Neuronal stem cell (in vitro differentiated cells): Measurements from ENCODE around the gene MAGEB10.

Experiments
- DNase-seq: peaks from one replicate; pipeline ENCODE4 v3.0.0-alpha.2; 2013; ENCODE audit warnings: low spot score
- H2AFZ ChIP-seq: one replicate; pipeline ENCODE4 v1.6.1; 2013; ENCODE audit warnings: mild to moderate bottlenecking, low read length, inconsistent platforms
- H2AK5ac ChIP-seq: 2 replicates; pipeline ENCODE4 v1.6.1; 2013; ENCODE audit warnings: low read depth, mild to moderate bottlenecking, inconsistent platforms, low read length, moderate library complexity, mixed read lengths
- H2BK120ac ChIP-seq: 2 replicates; pipeline ENCODE4 v1.6.1; 2013; ENCODE audit warnings: low read depth, mild to moderate bottlenecking, inconsistent platforms, low read length, moderate library complexity, mixed read lengths
- H2BK12ac ChIP-seq: one replicate; pipeline ENCODE4 v1.6.1; 2013; ENCODE audit warnings: low read length, inconsistent platforms
- H2BK15ac ChIP-seq: 2 replicates; pipeline ENCODE4 v1.6.1; 2013; ENCODE audit warnings: mild to moderate bottlenecking, low read length, inconsistent platforms, mixed read lengths
- H2BK5ac ChIP-seq: one replicate; pipeline ENCODE4 v1.6.1; 2013; ENCODE audit warnings: inconsistent platforms, mild to moderate bottlenecking, low read length, moderate library complexity
- H3K14ac ChIP-seq: one replicate; pipeline ENCODE4 v1.6.1; 2013; ENCODE audit warnings: low read length, inconsistent platforms
- H3K18ac ChIP-seq: 2 replicates; pipeline ENCODE4 v1.6.1; 2013; ENCODE audit warnings: low read length, inconsistent platforms
- H3K23ac ChIP-seq: 2 replicates; pipeline ENCODE4 v1.6.1; 2013; ENCODE audit warnings: low read depth, mild to moderate bottlenecking, mixed read lengths, low read length, inconsistent platforms; ENCODE audit not compliant: poor library complexity
- H3K27ac ChIP-seq: replicated peaks from 3 replicates; pipeline ENCODE4 v1.5.1; 2013; ENCODE audit warnings: low read length, inconsistent platforms
- H3K27me3 ChIP-seq, 3 experiments: 2 replicates each; pipeline ENCODE4 v1.6.1; 2013; ENCODE audit warnings: low read length in 3 of 3, mild to moderate bottlenecking in 2 of 3, inconsistent platforms in 1 of 3, low read depth in 1 of 3, mixed read lengths in 1 of 3, moderate library complexity in 1 of 3; ENCODE audit not compliant: control insufficient read depth in 3 of 3, insufficient read depth in 3 of 3
- H3K36me3 ChIP-seq, 2 donors: replicated peaks in 1 of 2; 2 replicates each; pipeline ENCODE4 v1.6.1; 2013; ENCODE audit warnings: low read length in 2 of 2; ENCODE audit not compliant: control insufficient read depth in 2 of 2, insufficient read depth in 2 of 2
- H3K4ac ChIP-seq: 2 replicates; pipeline ENCODE4 v1.6.1; 2013; ENCODE audit warnings: inconsistent platforms, mild to moderate bottlenecking, low read length, moderate library complexity
- H3K4me1 ChIP-seq, 2 donors: 1 replicate in 1 of 2; 2 replicates in 1 of 2; pipeline ENCODE4 v1.6.1; 2013; ENCODE audit warnings: low read length in 2 of 2, low read depth in 1 of 2; ENCODE audit not compliant: control insufficient read depth in 2 of 2, insufficient read depth in 1 of 2
- H3K4me2 ChIP-seq: one replicate; pipeline ENCODE4 v1.6.1; 2013; ENCODE audit warnings: mild to moderate bottlenecking, low read length, inconsistent platforms; ENCODE audit not compliant: insufficient read depth, poor library complexity, severe bottlenecking
- H3K4me3 ChIP-seq, 2 donors: 2 replicates each; pipeline ENCODE4 v1.5.1; 2013; ENCODE audit warnings: low read length in 2 of 2, mild to moderate bottlenecking in 2 of 2, inconsistent platforms in 1 of 2, moderate library complexity in 1 of 2
- H3K79me1 ChIP-seq: one replicate; pipeline ENCODE4 v1.6.1; 2013; ENCODE audit warnings: low read depth, mild to moderate bottlenecking, inconsistent platforms, low read length, moderate library complexity
- H3K9ac ChIP-seq: one replicate; pipeline ENCODE4 v1.6.1; 2013; ENCODE audit warnings: mild to moderate bottlenecking, low read depth, low read length, inconsistent platforms; ENCODE audit not compliant: poor library complexity
- H3K9me3 ChIP-seq, 2 donors: replicated peaks in 1 of 2; 2 replicates each; pipeline versions ENCODE3 to v1.6.1; 2013; ENCODE audit warnings: low read length in 2 of 2, mild to moderate bottlenecking in 2 of 2, inconsistent platforms in 1 of 2, low read depth in 1 of 2, mixed read lengths in 1 of 2, moderate library complexity in 1 of 2; ENCODE audit not compliant: control insufficient read depth in 2 of 2, insufficient read depth in 1 of 2
- H4K8ac ChIP-seq: one replicate; pipeline ENCODE4 v1.6.1; 2013; ENCODE audit warnings: low read depth, mild to moderate bottlenecking, inconsistent platforms, low read length, moderate library complexity
- H4K91ac ChIP-seq: one replicate; pipeline ENCODE4 v1.6.1; 2013; ENCODE audit warnings: low read length, low read depth, mild to moderate bottlenecking, inconsistent platforms; ENCODE audit not compliant: poor library complexity
- WGBS, 2 donors: extraction: QIAGEN DNeasy Blood & Tissue Kit; methylation state at CpG; one replicate each; pipeline ENCODE4 v1.1.7; 2013; ENCODE audit warnings: missing lambda C conversion rate in 2 of 2, mixed read lengths in 1 of 2; ENCODE audit not compliant: insufficient read length in 2 of 2, insufficient replicate concordance in 1 of 2; ENCODE audit errors: extremely low coverage in 2 of 2; 5-methylcytosine and 5-hydroxymethylcytosine counted together

Gene MAGEB10

GRCh38 chrX:27842859-27843258, 35.1 kb downstream of the MAGEB10 start:
- no peak overlapping the region for H3K14ac ChIP-seq
- no peak overlapping the region for H2AK5ac ChIP-seq
- no peak overlapping the region for H2AFZ ChIP-seq
- no peaks in the 10 kb centered on the region for H3K4me1 ChIP-seq
- no peak overlapping the region for H3K4me3 ChIP-seq
- H3K27me3 ChIP-seq: no peaks in the 10 kb centered on the region
- no peak overlapping the region for H3K9ac ChIP-seq
- no peak for DNase-seq
- H4K8ac ChIP-seq: no peak overlapping the region
- no peak overlapping the region for H2BK120ac ChIP-seq
- H3K18ac ChIP-seq: no peak overlapping the region
- no peak overlapping the region for H3K23ac ChIP-seq
- no peak overlapping the region for H2BK12ac ChIP-seq
- H3K36me3 ChIP-seq: no peaks in the 10 kb centered on the region
- H2BK15ac ChIP-seq: no peak overlapping the region
- no CpG with 5 or more reads among the region's 4 CpGs for WGBS, 2 donors
- H3K4me2 ChIP-seq: no peak overlapping the region
- no peak overlapping the region for H4K91ac ChIP-seq
- no peak overlapping the region for H3K4ac ChIP-seq
- H3K79me1 ChIP-seq: no peaks in the 10 kb centered on the region
- H3K27ac ChIP-seq: no peak overlapping the region
- H3K9me3 ChIP-seq: no peaks in the 10 kb centered on the region
- H2BK5ac ChIP-seq: no peak overlapping the region

- Histone ChIP-seq H2BK12ac (no peak overlapping the region), H2AFZ (no peak overlapping the region), H3K4me2 (no peak overlapping the region), H3K36me3 (no peaks in the 10 kb centered on the region), H3K4me3 (no peak overlapping the region), H3K4ac (no peak overlapping the region), H3K23ac (no peak overlapping the region), H3K9ac (no peak overlapping the region), H2BK15ac (no peak overlapping the region), H3K18ac (no peak overlapping the region), H2AK5ac (no peak overlapping the region), H2BK5ac (no peak overlapping the region), H4K91ac (no peak overlapping the region), H3K79me1 (no peaks in the 10 kb centered on the region), H2BK120ac (no peak overlapping the region), H3K27me3 (no peaks in the 10 kb centered on the region), H3K14ac (no peak overlapping the region), H3K27ac (no peak overlapping the region), H3K9me3 (no peaks in the 10 kb centered on the region), H3K4me1 (no peaks in the 10 kb centered on the region), H4K8ac (no peak overlapping the region)
- no peak for DNase-seq
These were observed 52.5 kb downstream of the MAGEB10 start for GRCh38 chrX:27860337-27860736.

GRCh38 chrX:27863809-27864208, 56.0 kb downstream of the MAGEB10 start:
- Histone ChIP-seq H2BK5ac (no peak overlapping the region), H3K4me2 (no peak overlapping the region), H3K79me1 (no peaks in the 10 kb centered on the region), H2BK15ac (no peak overlapping the region), H2AFZ (no peak overlapping the region), H3K23ac (no peak overlapping the region), H3K9me3 (no peaks in the 10 kb centered on the region), H4K91ac (no peak overlapping the region), H2AK5ac (no peak overlapping the region), H2BK120ac (no peak overlapping the region), H3K14ac (no peak overlapping the region), H3K4me3 (no peak overlapping the region), H4K8ac (no peak overlapping the region), H3K4me1 (no peaks in the 10 kb centered on the region), H2BK12ac (no peak overlapping the region), H3K27me3 (no peaks in the 10 kb centered on the region), H3K18ac (no peak overlapping the region), H3K27ac (no peak overlapping the region), H3K36me3 (no peaks in the 10 kb centered on the region), H3K4ac (no peak overlapping the region), H3K9ac (no peak overlapping the region)
- no CpG with 5 or more reads among the region's 35 CpGs for WGBS, 2 donors
- no peak for DNase-seq
